RWPE2 (cell line): ENCODE measurements around the gene LIPC.

Experiments used
- ATAC-seq: fragments of 200-7000 bp; cut with Tn5 transposase; 3 replicates; pipeline ENCODE4 v1.9.1; 2021; ENCODE audit warnings: low read depth
- DNase-seq: peaks from one replicate; pipeline ENCODE4 v3.0.0-alpha.2; 2020; ENCODE audit warnings: low spot score
- H3K27ac ChIP-seq: fragments of 450-650 bp; 2 replicates; pipeline ENCODE4 v1.5.1; 2017; ENCODE audit warnings: mild to moderate bottlenecking; ENCODE audit not compliant: poor library complexity, severe bottlenecking
- H3K27me3 ChIP-seq: fragments of 250-450 bp; sonication (Bioruptor Pico); 2 replicates; pipeline ENCODE4 v1.5.1; 2021; ENCODE audit warnings: mild to moderate bottlenecking, moderate library complexity; ENCODE audit not compliant: insufficient read depth, poor library complexity, severe bottlenecking
- H3K36me3 ChIP-seq: fragments of 250-450 bp; sonication (Bioruptor Pico); 2 replicates; pipeline ENCODE4 v1.5.1; 2020; ENCODE audit warnings: low read depth, mild to moderate bottlenecking, moderate library complexity
- H3K4me1 ChIP-seq: fragments of 250-450 bp; sonication (Bioruptor Pico); 2 replicates; pipeline ENCODE4 v1.5.1; 2021; ENCODE audit warnings: mild to moderate bottlenecking, moderate library complexity; ENCODE audit not compliant: insufficient read depth, poor library complexity, severe bottlenecking
- H3K4me3 ChIP-seq: fragments of 250-450 bp; sonication (Bioruptor Pico); 2 replicates; pipeline ENCODE4 v1.5.1; 2021; ENCODE audit warnings: mild to moderate bottlenecking, moderate library complexity; ENCODE audit not compliant: severe bottlenecking
- H3K9me3 ChIP-seq: fragments of 250-450 bp; sonication (Bioruptor Pico); 2 replicates; pipeline ENCODE4 v1.5.1; 2021; ENCODE audit warnings: mild to moderate bottlenecking, moderate library complexity; ENCODE audit not compliant: severe bottlenecking
- TF ChIP-seq, protein P1 (sequence below): fragments of 450-650 bp; IDR thresholded peaks from one replicate; pipeline ENCODE4 v1.5.1; 2017; ENCODE audit warnings: mild to moderate bottlenecking, moderate library complexity; ENCODE audit not compliant: poor library complexity, severe bottlenecking

The LIPC gene

GRCh38 chr15:58423205-58423604 lies 8.6 kb upstream of the LIPC start:
- no peak overlapping the region for H3K4me3 ChIP-seq
- H3K4me1 ChIP-seq: no peaks in the 10 kb centered on the region
- no peak overlapping the region for H3K27ac ChIP-seq
- no peak for ATAC-seq
- no peaks in the 10 kb centered on the region for H3K9me3 ChIP-seq
- DNase-seq: no peak
- H3K27me3 ChIP-seq: no peaks in the 10 kb centered on the region
- TF ChIP-seq, protein P1, sequence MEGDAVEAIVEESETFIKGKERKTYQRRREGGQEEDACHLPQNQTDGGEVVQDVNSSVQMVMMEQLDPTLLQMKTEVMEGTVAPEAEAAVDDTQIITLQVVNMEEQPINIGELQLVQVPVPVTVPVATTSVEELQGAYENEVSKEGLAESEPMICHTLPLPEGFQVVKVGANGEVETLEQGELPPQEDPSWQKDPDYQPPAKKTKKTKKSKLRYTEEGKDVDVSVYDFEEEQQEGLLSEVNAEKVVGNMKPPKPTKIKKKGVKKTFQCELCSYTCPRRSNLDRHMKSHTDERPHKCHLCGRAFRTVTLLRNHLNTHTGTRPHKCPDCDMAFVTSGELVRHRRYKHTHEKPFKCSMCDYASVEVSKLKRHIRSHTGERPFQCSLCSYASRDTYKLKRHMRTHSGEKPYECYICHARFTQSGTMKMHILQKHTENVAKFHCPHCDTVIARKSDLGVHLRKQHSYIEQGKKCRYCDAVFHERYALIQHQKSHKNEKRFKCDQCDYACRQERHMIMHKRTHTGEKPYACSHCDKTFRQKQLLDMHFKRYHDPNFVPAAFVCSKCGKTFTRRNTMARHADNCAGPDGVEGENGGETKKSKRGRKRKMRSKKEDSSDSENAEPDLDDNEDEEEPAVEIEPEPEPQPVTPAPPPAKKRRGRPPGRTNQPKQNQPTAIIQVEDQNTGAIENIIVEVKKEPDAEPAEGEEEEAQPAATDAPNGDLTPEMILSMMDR: no peak
- H3K36me3 ChIP-seq: no peaks in the 10 kb centered on the region

GRCh38 chr15:58423831-58424608 lies 7.8 kb upstream of the LIPC start:
- ATAC-seq (no peak; the same call in 2 of the 3 replicates), DNase-seq (no peak)
- Histone ChIP-seq H3K27ac (no peak overlapping the region), H3K36me3 (no peaks in the 10 kb centered on the region), H3K4me3 (no peak overlapping the region), H3K4me1 (no peaks in the 10 kb centered on the region), H3K9me3 (no peaks in the 10 kb centered on the region), H3K27me3 (no peaks in the 10 kb centered on the region)
- TF ChIP-seq, protein P1: no peak

DNA sequence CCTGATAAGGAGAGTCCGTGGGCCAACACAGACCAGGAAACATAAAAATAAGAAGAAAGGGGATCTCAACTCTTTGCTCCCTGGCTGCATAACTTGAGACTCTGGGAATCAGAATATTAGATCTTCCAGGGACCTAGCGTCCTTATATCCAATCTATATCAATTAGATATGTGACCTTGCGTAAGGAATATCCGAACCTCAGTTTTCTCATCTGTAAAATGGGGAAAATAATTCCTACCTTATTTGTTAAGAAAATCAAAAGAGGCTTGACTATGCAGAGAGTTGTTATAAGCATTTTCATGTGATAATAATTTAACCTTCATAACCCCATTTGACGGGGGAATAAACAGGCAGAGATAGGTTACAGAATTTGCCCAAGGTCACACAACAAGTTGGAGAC lies 7.1 kb upstream of the LIPC start:
- no peak overlapping the region for H3K27ac ChIP-seq
- H3K4me3 ChIP-seq: no peak overlapping the region
- no peaks in the 10 kb centered on the region for H3K27me3 ChIP-seq
- no peaks in the 10 kb centered on the region for H3K36me3 ChIP-seq
- no peaks in the 10 kb centered on the region for H3K9me3 ChIP-seq
- TF ChIP-seq, protein P1: no peak
- no peak for ATAC-seq
- no peak for DNase-seq
- no peaks in the 10 kb centered on the region for H3K4me1 ChIP-seq

DNA sequence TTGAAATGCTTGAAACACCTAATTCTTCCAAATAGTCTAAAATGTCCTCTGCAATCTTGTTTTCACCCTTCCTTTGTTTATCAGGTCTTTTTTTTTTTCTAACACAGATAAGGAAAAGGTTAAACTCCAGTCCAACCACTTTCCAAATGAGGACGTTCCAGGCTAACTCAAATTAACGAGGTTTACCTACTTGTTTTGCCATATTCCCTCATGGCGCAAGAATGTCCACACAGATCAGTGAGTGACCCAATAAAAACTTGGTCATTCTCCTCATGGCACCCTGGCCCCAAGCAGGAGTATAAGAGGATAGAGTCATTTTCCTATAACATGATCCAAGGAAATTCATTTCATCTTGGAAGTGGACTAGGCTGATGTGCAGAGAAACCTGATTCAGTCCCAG lies 6.6 kb upstream of the LIPC start:
- H3K4me3 ChIP-seq: no peak overlapping the region
- H3K27me3 ChIP-seq: no peaks in the 10 kb centered on the region
- H3K36me3 ChIP-seq: no peaks in the 10 kb centered on the region
- H3K9me3 ChIP-seq: no peaks in the 10 kb centered on the region
- TF ChIP-seq, protein P1: no peak
- H3K27ac ChIP-seq: no peak overlapping the region
- DNase-seq (no peak), ATAC-seq (no peak)
- no peaks in the 10 kb centered on the region for H3K4me1 ChIP-seq

- Histone ChIP-seq H3K4me3 (no peak overlapping the region), H3K27ac (no peak overlapping the region), H3K4me1 (no peaks in the 10 kb centered on the region), H3K27me3 (no peaks in the 10 kb centered on the region), H3K36me3 (no peaks in the 10 kb centered on the region), H3K9me3 (no peaks in the 10 kb centered on the region)
- TF ChIP-seq, protein P1: no peak
- DNase-seq (no peak), ATAC-seq (no peak)
Observed at GRCh38 chr15:58425834-58426233, 6.0 kb upstream of the LIPC start.
